GM18858 (cell line): Measurements from ENCODE around the gene RPTOR.

Experiments used
- ATAC-seq: cut with Tn5 transposase; IDR thresholded peaks from one replicate; pipeline ENCODE4 v1.9.1; 2021; ENCODE audit not compliant: unreplicated experiment

RPTOR gene

DNA sequence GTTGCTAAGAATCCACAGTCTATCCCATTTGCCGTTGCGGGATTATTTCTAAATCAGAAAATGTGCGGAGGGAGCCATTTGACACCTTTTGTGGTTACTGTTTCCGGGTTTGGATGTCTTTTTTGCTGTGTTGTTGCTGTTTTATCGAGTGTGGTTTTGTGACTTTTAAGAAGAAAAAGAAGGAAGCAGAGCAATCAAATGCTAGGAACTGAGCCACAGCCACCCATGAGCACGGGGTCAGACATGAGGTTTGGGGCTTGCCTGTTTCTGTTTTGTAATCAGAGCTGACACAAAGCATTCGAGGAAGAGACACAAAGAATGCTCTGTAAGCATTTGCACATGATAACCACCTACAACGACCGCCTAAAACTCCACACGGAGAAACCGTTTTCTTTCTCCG lies 393.9 kb downstream of the RPTOR start:
- ATAC-seq: no peak

DNA sequence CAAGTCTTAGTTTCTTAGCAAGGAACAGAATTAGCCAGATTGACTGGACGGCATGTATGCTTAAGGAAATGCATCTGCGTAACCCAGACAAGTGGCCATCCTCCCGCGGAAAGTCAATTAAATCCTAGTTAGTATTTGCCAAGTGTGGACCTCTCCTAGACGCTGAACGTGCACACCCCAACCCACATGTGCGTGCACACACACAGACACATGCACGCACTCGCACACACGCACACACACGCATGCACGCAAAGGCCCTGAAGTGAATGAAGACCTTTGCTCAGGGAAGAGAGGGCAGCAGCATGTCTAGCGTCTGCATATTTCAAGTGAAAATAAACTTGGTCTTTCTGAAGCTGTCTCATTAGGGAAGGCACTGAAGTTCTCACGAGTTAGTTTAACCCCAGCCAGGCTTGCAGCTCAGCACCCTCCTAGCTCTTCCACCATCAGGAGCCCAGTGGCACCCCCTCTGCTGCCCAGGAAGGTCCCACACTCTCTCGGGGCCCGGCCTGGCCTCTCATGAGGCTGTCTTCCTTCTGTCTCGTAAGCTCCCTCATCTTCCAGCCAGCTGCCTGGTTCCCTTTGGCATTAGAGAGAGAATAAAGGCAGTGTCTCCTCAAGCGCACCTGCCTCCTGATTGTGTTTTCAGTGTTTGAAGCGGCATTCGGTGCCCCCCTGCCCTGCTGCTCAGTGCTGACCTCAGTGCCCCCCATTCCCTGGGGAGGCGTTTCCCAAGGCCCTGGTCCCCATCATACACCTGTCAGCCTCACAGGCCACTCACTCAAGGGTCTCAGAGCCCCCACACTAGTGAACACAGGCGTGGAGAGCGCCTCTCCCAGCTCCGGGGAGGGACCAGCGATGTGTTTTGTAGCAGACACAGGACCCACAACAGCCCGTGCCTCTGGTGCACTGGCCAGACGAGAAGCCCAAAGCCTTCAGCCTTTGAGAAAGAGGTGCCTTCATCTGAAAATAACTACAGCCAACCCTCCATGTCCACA lies 394.8 kb downstream of the RPTOR start:
- no peak for ATAC-seq

DNA sequence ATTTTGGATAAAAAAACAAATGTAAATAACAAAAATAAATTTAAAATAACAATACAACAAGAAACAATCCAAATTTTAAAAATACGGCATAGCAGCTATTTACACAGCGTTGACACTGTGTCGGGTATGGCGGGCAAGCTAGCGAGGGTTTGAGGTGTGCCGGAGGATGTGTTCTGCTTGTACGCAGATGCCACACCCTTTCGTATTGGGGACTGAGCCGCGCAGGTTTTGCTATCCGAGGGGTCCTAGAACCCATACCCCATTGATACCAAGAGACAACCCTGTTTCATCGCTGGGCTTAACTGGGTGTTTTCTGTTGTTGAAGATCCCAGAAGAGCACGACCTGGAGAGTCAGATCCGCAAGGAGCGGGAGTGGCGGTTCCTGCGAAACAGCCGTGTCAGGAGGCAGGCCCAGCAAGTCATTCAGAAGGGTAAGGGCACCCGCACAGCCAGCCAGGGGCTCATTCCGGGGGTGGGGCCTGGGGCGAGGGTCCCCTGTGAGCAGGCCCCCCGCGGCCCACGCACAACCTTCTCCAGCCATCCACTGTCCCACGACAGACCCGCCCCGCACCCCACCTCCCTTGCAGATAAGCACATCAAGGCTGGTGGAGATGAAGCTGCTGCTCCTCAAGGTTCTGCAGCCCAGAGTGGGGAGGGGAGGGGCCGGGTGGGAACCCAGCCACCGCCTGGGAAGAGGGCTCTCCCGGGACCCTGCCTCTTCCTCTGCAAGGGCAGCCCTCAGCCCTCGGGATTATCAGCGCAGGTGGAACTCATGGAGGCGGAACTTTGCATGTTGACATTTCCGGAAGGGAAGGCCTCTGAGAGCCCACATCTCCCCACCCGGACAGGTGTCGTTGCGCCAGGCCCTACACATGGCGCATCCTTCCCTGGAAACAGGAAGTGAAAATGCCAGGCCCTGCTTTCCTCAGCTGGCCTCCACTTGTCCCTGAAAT lies 395.8 kb downstream of the RPTOR start:
- no peak for ATAC-seq

DNA sequence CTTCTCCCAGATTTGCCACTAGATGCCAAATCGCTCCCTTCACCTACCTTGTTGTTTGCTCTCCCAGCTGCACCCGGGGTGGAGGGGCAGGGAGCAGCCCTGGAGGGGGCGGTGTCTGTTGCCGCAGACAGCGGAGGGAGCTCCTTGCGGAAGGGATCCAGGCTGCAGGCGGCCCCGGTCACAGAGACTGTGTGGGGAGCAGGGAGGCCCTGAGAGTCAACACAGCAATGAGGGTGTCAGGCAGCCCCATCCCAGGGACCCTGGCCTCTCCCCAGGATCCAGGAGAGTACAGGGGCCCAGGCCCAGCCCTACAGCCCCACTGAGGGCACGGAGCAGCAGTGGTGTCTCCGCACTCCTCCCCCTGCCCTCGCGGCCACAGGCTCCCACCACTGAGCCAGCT lies 396.5 kb downstream of the RPTOR start:
- no peak for ATAC-seq

DNA sequence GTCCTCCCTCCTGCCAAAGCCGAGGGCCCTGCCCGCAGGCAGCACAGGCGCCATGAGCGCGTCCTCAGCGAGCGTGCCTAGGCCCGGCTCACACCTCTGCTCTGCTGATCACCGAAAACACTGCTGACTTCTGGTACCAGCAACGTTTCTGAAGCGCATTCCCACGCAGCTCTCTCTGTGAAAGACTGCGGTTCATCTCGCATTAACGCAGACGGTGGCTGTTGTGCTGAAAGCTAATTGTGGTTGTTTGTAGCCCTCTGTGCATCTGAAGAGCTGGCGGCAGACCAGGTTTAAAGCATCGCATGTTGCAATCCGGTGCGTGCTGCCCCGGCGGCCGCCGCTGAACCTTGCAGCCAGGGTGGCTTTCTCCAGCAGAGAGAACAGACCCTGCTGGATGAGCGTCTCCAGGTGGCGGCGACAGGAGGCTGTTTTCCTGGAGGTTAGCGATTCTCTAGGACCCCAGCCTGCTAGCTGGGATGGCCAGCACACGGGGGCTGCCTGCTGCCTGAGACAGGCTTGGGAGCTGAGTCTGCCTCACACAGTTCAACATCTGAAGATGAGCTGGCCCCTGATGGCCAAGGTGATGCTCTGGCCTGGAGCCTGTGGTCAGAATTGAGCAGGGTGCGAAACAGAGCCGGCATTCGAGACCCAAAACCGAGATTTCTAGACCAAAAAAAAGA lies 397.2 kb downstream of the RPTOR start:
- ATAC-seq: no peak

DNA sequence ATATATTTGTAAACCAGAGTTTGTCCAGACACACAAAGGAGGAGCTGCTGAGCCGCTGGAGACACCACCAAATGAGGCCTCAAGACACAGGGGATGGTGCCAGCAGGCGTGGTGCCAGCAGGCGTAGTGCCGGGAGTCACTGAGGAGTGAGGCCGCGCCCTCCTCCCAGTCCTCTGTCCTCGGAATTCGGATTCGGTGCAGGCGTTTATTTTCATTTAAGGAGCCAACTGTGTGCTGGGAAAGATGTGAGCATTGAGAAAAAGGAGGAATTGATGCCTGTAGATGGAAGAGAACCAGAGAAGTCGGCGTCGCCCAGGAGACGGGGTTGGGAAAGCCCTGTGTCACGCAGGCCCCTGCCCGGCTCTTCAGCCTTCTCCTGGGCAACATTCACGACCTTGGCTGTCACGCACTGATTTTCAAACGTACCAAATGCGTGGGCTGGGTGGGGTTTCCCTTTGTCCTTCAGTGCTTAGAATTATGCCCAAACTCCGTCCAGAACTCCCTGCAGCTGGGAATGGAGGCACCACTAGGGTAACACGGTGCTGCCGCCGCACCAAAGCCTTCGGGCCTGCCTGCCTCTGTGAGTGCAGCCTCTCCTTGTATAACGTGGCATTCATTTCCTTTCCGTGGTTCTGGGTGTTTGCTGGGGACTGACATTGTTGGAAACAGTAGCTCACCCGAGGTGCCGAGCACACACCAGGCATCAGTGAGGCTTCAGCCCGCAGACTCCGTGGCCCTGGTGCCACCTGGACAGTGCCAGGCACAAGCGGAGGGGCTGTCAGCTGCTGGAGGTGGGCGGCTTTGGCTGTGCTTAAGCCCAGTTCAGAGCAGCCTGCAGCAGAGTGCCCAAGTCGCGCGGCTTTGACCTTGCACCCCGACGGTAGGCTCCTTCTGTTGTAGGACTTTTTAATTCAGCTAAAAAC lies 398.0 kb downstream of the RPTOR start:
- no peak for ATAC-seq

DNA sequence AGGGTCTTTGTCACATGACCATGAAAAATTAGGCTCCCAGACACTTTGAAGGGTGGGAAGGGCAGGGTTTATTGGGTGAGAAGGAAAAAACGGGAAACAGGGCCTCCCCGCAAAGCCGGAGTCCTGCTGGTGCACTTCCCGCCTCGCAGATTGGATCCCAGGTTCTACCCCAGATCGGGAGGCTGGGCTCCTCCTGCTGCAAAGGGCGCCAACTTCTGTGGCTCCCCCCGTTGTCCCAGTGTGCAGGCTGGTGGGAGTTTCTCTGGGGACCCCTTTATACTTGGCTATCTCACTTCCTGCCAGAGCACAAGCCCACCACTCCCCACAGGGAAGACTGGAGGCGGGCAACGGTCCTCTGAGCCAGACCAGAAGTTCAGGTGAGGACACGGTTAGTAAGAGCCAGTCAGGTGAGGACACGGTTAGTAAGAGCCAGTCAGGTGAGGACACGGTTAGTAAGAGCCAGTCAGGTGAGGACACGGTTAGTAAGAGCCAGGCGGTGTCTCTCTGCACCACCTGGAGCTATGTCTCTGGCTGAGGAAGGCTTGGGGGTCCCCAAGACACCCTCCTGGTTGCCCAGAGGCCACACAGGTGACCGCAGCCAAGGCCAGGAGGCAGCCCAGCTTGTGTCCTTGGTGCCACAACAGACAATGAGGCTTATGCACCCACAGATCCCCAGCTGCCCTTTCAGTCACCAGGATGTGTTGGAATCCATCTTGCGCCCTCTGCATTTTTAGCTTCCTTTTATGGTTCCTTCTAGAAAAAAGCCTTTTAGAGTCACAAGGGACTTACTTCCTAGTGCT lies 398.9 kb downstream of the RPTOR start:
- ATAC-seq: no peak

DNA sequence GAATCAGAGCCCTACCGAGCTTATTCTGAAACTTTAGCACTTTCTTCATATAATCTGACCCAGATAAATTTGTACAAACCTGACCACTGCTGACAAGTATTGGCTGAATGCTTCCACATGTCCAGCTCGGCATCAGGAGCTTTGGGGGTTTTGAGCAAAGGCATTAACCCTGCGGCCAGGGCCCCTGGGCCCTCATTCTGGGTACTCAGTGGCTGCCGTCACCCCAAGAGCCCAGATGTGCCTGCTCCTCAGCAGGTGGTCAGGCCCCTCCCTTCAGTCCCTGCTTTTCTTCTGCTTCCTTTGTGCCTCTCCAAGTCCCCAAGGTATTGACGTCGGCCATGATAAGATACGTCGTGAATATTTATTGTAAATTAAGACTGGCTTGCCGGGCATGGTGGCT lies 399.7 kb downstream of the RPTOR start:
- no peak for ATAC-seq

DNA sequence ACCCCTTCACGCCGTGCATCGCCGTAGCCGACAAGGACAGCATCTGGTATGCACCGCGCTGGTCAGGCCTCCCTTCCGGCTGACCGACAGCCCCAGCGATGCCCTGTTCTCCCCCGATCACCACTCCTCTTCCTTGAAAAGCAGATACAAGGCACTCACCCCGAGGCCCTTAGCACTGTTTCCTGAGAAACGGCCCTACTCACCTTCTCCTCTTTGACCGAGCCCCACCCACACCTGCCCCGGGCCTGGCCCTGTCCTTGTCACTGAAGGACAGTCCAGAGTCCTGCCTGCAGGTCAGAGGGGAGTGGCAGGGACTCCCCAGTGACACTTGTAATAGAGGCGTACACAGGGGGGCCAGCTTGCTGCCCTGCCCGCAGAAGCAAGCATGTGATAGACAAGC lies 401.1 kb downstream of the RPTOR start:
- ATAC-seq: no peak

DNA sequence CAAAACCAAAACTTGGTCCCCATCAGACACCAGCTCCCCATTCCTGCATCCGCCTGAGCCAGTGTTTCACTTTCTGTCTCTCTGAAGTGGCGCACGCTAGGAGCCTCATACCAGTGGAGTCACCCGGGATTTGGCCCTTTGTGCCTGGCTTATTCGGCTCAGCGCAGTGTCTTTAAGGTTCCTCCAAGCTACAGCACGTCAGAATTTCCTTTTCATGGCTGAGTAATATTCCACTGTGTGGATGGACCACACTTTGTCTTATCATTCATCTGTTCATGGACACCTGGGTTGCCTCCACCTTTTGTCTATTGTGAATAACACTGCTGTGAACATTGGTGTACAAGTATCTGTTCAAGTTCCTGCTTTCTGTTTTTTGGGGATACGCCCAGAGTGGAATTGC lies 401.8 kb downstream of the RPTOR start:
- ATAC-seq: no peak

DNA sequence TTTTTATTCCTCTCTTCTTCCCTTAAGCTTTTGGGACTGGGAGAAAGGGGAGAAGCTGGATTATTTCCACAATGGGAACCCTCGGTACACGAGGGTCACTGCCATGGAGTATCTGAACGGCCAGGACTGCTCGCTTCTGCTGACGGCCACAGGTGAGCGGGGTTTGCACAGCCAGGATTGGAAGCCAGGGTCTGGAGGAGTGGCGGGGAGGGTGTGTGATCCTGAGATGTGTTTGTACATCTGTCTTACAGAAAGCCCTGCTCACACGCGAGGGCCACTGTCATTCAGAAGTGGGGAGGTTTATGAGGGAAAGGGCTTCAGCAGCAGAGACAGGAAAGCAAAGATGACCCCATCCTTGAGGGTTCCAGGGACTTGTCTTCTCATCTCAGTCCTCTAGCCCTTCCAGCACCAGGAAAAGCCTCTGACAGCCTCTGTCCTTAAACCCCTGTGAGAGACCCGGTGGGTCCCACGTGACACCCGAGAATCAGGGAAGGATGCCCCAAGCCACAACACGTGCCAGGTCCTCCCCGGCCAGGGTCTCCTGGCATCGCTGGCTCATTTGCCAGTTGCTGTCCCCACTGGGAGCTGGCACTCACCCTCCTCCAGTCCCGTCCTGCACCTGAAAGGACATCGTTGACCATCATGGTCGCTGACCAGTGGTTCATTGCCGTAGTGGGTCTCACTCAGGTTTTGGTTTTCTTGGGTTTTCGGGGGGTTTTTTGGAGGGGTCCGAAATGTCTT lies 402.7 kb downstream of the RPTOR start:
- no peak for ATAC-seq

DNA sequence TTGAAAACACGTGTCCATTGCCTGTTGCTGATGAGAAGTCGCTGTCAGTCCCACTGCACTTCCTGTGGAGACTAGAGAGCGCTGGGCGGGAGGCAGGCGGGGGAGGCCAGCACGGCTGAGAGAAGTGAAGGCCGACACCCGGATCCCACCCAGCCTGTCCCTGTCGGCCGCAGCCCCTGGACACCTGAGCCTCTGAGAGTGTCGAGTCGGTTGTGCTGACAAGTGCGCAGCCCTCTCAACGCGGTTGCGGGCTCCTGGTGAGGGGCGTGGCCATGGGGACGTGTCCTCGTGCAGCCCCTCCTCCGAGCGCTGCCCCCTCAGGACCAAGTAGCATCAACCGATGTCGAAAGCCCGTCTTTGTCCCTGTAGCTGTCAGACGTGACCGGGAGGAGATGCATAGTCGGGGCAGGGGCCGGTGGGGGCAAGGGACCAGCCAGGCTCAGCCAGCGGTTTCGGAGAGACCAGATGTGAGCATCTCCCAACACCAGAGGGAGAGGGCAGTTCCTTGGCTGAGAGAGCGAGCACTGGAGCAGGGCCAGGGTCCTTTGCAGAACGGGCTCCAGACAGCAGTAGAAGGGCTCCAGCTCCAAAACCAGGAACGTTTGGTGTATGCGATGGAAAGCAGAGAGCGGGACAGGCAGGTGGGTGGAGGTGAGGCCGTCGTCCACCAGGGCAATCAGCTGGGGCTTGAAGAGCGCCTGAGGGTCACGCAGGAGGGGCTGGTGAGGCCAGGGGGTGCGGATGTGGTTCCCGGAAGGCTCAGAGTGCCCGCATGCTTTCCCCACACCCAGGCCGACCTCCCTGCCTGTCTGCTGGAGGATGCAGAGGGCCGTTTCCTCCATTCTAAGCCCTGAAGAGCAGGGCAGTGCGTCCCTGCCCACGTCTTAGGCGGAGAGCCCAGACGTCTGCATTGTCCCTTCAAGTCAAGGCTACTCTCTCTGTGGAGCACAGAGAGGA lies 403.7 kb downstream of the RPTOR start:
- ATAC-seq: no peak

DNA sequence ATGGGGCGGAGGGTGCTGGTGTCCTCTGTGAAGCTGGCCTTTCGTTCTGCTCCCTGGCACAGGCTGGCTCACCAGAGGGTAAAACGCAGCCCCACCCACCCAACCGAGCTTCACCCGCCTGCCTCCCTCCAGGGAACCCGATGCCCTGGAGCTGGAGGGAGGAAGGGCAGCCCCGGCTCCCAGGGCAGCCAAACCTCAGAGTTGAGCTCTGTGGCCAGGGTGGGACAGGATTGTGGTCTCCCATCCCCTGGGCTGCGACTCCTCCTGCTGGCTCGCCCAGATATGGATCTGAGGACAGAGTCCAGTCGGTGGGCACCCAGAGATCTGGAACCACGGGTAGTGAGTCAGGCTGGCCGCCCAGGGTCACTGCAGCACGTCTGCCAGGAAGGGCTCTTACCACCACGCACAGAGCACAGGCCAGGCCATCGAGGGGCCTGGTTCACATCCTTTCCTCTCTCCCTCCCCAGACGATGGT lies 404.4 kb downstream of the RPTOR start:
- ATAC-seq: no peak

DNA sequence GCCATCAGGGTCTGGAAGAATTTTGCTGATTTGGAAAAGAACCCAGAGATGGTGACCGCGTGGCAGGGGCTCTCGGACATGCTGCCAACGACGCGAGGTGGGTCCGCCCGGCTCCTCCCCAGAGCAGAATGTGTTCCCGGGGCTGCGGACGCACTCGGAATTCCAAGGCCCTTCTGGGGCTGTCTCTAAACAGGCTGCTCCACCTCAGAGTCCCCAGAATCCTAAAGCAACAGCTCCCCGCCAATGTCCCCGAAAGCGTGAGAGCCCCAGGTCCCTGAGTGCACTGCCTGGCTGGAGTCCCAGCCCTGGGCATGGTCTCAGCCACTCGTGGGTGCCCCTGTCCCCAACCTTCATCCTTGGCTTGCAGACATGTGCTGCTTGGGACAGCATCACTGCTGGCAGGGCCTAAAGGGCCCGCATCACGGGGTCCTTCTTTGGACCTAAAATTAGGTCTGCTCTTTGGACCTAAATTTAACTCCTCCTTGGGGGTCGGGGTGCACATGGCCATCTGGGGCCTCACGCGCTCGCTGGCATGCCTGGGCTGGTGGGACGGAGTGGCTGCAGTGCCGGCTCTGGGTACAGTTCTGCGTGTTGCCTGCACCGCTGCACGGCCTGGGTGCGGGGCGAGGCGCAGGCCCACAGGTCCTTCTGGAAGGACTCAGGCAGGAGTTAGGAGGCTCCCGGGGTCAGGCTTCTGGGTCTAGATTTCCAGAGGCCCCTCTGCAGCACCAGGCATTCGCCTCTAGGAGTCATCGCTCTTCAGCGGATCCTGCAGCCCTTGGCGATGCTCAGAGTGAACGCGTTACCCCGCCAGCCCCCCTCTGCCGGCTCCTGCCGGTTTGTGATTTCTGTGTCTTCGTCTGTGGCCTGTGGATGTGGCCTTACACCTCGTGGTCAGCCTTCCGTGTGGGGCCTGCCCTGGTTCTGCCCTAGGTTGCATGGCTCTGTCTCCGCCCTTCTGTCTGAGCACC lies 405.1 kb downstream of the RPTOR start:
- no peak for ATAC-seq

DNA sequence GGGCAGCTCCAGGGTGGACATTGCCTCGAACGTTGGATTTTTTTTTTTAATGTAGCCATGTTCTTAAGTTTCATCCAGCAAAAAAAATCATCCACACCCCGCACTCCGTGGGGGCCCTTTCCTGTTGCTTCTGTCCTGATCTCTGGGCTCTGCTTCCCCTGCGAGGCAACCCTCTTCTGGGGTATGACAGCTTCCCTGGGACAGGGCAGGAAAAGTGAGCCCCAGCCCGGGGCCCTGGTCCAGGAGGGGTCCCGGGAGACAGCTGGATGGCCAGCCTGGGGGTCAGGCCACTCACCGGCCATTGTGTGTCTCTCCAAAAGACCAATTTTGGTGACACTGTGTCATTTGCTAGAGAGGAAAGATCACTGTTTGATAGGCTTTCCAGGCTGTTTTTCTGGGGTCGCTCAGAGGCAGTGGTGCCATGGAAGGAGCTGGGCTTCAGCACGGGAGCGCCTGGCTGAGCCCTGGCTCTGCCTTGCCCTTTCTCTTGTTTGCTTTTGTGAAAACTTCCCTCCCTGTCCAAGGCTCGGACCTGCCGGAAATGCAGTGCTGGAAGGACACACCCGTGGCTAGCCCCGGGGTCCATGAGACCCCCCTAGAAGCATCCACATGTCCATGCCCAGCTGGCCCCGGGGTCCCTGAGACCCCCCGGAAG lies 406.0 kb downstream of the RPTOR start:
- ATAC-seq: no peak
